ENCODE measurements around the gene ALAD. TPM values are rescaled to one million over a fixed set of nuclear protein-coding genes. Genes with fewer than 3 reads are reported as not detected.

Gene ALAD
- total and polyA plus RNA-seq, 2 of the 13 experiments (the other 11 are each of a cell fraction or from before 2014, with no cell fraction given): 21.8 to 30.1 TPM

DNA sequence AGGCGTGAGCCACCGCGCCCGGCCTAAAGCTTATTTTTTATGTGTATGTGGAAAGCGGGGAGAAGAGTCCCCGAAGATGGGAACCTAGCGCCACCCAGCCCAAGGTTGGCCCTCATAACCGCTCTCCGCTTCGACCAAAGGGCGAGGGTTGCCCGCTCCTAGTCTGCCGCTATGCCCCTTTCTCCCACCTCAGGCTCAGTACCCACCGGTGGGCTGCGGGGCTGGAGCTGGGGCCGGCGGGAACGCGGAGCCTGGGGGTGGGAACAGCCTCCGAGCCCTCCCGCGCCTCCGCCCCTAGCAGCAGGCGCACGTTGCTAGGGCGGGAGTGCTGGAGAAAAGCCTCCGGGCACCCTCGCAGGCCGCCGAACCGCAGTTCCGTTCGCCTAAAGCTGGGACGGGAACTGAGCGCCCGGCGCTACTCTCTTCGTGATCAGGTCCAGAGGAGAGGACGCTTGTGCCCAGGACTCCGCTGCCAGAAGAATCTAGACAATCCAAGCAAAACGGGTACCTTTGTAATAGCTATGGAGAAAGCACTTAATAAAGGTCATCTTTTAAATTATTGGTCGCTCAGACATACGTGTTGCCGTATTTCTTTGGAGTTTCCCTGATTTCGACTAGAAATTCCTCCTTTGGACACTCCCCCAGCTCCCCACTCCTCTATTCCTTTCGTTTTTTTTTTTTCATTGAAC lies 60.9 kb downstream of the ALAD start, which contains the start of gene WDR31 (continued):
- TF ChIP-seq POLR2AphosphoS2 (IDR thresholded peaks at IDR 0.05; ENCODE audit: low read depth, low read length): no peak
- peak; percentile 68; the same call in 1 of the 2 replicates for TF ChIP-seq ZNF503 (CRISPR knock-in tag; IDR thresholded peaks at IDR 0.05)
- 0 out of 2 replicates have a peak, but pooled peaks have one; percentile 29 for TF ChIP-seq ZNF567 (CRISPR knock-in tag; IDR thresholded peaks at IDR 0.05; ENCODE audit: borderline replicate concordance)
- TF ChIP-seq ZBTB37 (CRISPR knock-in tag; IDR thresholded peaks at IDR 0.05): no peak; the same call in 1 of the 2 replicates
- 0 out of 2 replicates have a peak, but pooled peaks have one; percentile 54 for TF ChIP-seq ZNF552 (CRISPR knock-in tag; IDR thresholded peaks at IDR 0.05; ENCODE audit: borderline replicate concordance)
- TF ChIP-seq TOPORS (CRISPR knock-in tag; IDR thresholded peaks at IDR 0.05): peak; percentile 57; the same call in 1 of the 2 replicates
- TF ChIP-seq, protein P1, sequence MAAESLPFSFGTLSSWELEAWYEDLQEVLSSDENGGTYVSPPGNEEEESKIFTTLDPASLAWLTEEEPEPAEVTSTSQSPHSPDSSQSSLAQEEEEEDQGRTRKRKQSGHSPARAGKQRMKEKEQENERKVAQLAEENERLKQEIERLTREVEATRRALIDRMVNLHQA (CRISPR knock-in tag; IDR thresholded peaks at IDR 0.05): no peak
- TF ChIP-seq, protein P2, sequence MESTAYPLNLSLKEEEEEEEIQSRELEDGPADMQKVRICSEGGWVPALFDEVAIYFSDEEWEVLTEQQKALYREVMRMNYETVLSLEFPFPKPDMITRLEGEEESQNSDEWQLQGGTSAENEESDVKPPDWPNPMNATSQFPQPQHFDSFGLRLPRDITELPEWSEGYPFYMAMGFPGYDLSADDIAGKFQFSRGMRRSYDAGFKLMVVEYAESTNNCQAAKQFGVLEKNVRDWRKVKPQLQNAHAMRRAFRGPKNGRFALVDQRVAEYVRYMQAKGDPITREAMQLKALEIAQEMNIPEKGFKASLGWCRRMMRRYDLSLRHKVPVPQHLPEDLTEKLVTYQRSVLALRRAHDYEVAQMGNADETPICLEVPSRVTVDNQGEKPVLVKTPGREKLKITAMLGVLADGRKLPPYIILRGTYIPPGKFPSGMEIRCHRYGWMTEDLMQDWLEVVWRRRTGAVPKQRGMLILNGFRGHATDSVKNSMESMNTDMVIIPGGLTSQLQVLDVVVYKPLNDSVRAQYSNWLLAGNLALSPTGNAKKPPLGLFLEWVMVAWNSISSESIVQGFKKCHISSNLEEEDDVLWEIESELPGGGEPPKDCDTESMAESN (CRISPR knock-in tag; conservative IDR thresholded peaks at IDR 0.05): peak; percentile 92
- TF ChIP-seq ZNF142 (CRISPR knock-in tag; IDR thresholded peaks at IDR 0.05): peak; percentile 95
- no peak for TF ChIP-seq RAD51 (IDR thresholded peaks at IDR 0.05; ENCODE audit: borderline replicate concordance)
- TF ChIP-seq, protein P3, sequence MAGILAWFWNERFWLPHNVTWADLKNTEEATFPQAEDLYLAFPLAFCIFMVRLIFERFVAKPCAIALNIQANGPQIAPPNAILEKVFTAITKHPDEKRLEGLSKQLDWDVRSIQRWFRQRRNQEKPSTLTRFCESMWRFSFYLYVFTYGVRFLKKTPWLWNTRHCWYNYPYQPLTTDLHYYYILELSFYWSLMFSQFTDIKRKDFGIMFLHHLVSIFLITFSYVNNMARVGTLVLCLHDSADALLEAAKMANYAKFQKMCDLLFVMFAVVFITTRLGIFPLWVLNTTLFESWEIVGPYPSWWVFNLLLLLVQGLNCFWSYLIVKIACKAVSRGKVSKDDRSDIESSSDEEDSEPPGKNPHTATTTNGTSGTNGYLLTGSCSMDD (CRISPR knock-in tag; IDR thresholded peaks at IDR 0.05): no peak
- peak; percentile 78 for TF ChIP-seq NR2C2 (CRISPR knock-in tag; IDR thresholded peaks at IDR 0.05; ENCODE audit: borderline replicate concordance)
- no peak for TF ChIP-seq ZKSCAN1 (IDR thresholded peaks at IDR 0.05; ENCODE audit: low read length)
- TF ChIP-seq, protein P4, sequence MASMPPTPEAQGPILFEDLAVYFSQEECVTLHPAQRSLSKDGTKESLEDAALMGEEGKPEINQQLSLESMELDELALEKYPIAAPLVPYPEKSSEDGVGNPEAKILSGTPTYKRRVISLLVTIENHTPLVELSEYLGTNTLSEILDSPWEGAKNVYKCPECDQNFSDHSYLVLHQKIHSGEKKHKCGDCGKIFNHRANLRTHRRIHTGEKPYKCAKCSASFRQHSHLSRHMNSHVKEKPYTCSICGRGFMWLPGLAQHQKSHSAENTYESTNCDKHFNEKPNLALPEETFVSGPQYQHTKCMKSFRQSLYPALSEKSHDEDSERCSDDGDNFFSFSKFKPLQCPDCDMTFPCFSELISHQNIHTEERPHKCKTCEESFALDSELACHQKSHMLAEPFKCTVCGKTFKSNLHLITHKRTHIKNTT (CRISPR knock-in tag; IDR thresholded peaks at IDR 0.05): no peak

All from HepG2 (cell line).